HepG2 (cell line): ENCODE measurements around the gene RNASE13. TPM values are rescaled to one million over a fixed set of nuclear protein-coding genes. Genes with fewer than 3 reads are reported as not detected.

Experiments used
- ATAC-seq: fragments of 200-7000 bp; cut with Tn5 transposase; 3 replicates; pipeline ENCODE4 v1.9.1; 2020; ENCODE audit warnings: mild to moderate bottlenecking, moderate library complexity
- BruUV-seq: library from RNA; stranded (reverse); fragments of 400-500 nt; replicated peaks from 2 replicates; lab custom pipeline; 2021; lab: Mats Ljungman, UMichigan
- CTCF ChIA-PET: fragments of 300-600 bp; formaldehyde crosslinking; extraction: SDS; loops from one replicate; lab custom pipeline; 2021; ENCODE audit warnings: low total read pairs, inconsistent platforms, low intra/inter-chr PET ratio; lab: Yijun Ruan, JAX
- POLR2A ChIA-PET: fragments of 350-600 bp; sonication (Branson Sonifier 250); formaldehyde crosslinking; loops from one replicate; lab custom pipeline; 2020; ENCODE audit warnings: antibody characterized with exemption, inconsistent platforms; lab: Yijun Ruan, JAX
- DNase-seq: peaks from one replicate; pipeline ENCODE4 v3.0.0-alpha.2; 2015; ENCODE audit warnings: low spot score
- FAIRE-seq: peaks from 3 replicates; lab custom pipeline; 2011; peaks lifted over from hg19 to GRCh38; lab: Jason Lieb, UNC
- H2AFZ ChIP-seq: one replicate; pipeline ENCODE4 v1.6.1; 2011; ENCODE audit warnings: low read length, inconsistent platforms
- H3K27ac ChIP-seq: fragments of 300-600 bp; 3 replicates; pipeline ENCODE4 v1.8.0; 2011; ENCODE audit warnings: mixed run types, mild to moderate bottlenecking, mixed read lengths, low read length, inconsistent platforms; ENCODE audit not compliant: insufficient read depth; ENCODE audit errors: extremely low read length
- H3K27me3 ChIP-seq, 2 experiments: fragments of 200-600 bp in 1 of 2; 2 replicates in 1 of 2; 3 replicates in 1 of 2; pipeline versions ENCODE4 v1.6.0 to v1.8.0; 2011; ENCODE audit warnings: low read length in 2 of 2, mild to moderate bottlenecking in 2 of 2, moderate library complexity in 2 of 2, inconsistent platforms in 1 of 2; ENCODE audit not compliant: insufficient read depth in 2 of 2, control insufficient read depth in 1 of 2
- H3K36me3 ChIP-seq, 2 experiments: fragments of 200-600 bp in 1 of 2; replicated peaks in 1 of 2; 2 replicates in 1 of 2; 3 replicates in 1 of 2; pipeline versions ENCODE4 v1.5.1 to v1.8.0; 2011; ENCODE audit warnings: low read length in 2 of 2, inconsistent platforms in 1 of 2; ENCODE audit not compliant: insufficient read depth in 2 of 2, control insufficient read depth in 1 of 2
- H3K4me1 ChIP-seq: 2 replicates; pipeline ENCODE4 v1.5.1; 2012; ENCODE audit warnings: low read length, inconsistent platforms; ENCODE audit not compliant: insufficient read depth
- H3K4me2 ChIP-seq: 2 replicates; pipeline ENCODE4 v1.6.0; 2011; ENCODE audit warnings: low read depth, low read length, inconsistent platforms
- H3K4me3 ChIP-seq, 3 experiments: fragments of 200-600 bp in 1 of 3; sonication (generic), shearing (Covaris generic) in 1 of 3; replicated peaks in 1 of 3; 2 replicates each; pipeline ENCODE4 v1.5.1; 2011 to 2016; ENCODE audit warnings: low read length in 3 of 3, inconsistent platforms in 2 of 3, low read depth in 2 of 3, mild to moderate bottlenecking in 2 of 3, control low read depth in 1 of 3, mixed read lengths in 1 of 3; ENCODE audit not compliant: insufficient read depth in 1 of 3
- H3K79me2 ChIP-seq: one replicate; pipeline ENCODE4 v1.6.1; 2011; ENCODE audit warnings: low read length, inconsistent platforms; ENCODE audit not compliant: insufficient read depth
- H3K9ac ChIP-seq: 2 replicates; pipeline ENCODE4 v1.6.0; 2011; ENCODE audit warnings: mild to moderate bottlenecking, low read depth, low read length, inconsistent platforms; ENCODE audit not compliant: insufficient read depth
- H3K9me3 ChIP-seq: 2 replicates; pipeline ENCODE4 v1.5.1; 2012; ENCODE audit warnings: mild to moderate bottlenecking, low read length
- H4K20me1 ChIP-seq: 2 replicates; pipeline ENCODE4 v1.6.0; 2011; ENCODE audit warnings: inconsistent platforms, mild to moderate bottlenecking, low read length, moderate library complexity; ENCODE audit not compliant: insufficient read depth
- DZIP1 ChIP-seq: sonication (generic); formaldehyde crosslinking; IDR thresholded peaks from 2 replicates; pipeline ENCODE4 v1.5.0; 2020; ENCODE audit warnings: mild to moderate bottlenecking, missing genetic modification reagents
- MTF1 ChIP-seq: sonication (generic); formaldehyde crosslinking; IDR thresholded peaks from 2 replicates; pipeline ENCODE4 v1.5.0; 2020; ENCODE audit warnings: missing genetic modification reagents
- PBX3 ChIP-seq: sonication (generic); formaldehyde crosslinking; IDR thresholded peaks from 2 replicates; pipeline ENCODE4 v1.8.1; 2023; ENCODE audit warnings: missing genetic modification reagents, inconsistent platforms, borderline replicate concordance
- POGK ChIP-seq: sonication (generic); formaldehyde crosslinking; conservative IDR thresholded peaks from 2 replicates; pipeline ENCODE4 v1.8.0; 2022; ENCODE audit warnings: mild to moderate bottlenecking, moderate library complexity, missing genetic modification reagents
- SNAPC2 ChIP-seq: sonication (generic); formaldehyde crosslinking; IDR thresholded peaks from 2 replicates; pipeline ENCODE4 v1.8.1; 2022; ENCODE audit warnings: mild to moderate bottlenecking, missing genetic modification reagents
- SOX6 ChIP-seq, 2 experiments: fragments of 450-650 bp in 1 of 2; sonication (generic) in 1 of 2; formaldehyde crosslinking in 1 of 2; IDR thresholded peaks; 2 replicates each; pipeline versions ENCODE4 v1.4.0 to v1.6.1; 2017 to 2020; ENCODE audit warnings: antibody characterized with exemption in 1 of 2, mild to moderate bottlenecking in 1 of 2, missing genetic modification reagents in 1 of 2
- WGBS: methylation state at CpG from one replicate; pipeline ENCODE4 v1.1.6; 2017; ENCODE audit warnings: low lambda C conversion rate; 5-methylcytosine and 5-hydroxymethylcytosine counted together
- in situ Hi-C: cut with HindIII; loops from 2 replicates; pipeline ENCODE4 v1.10.0; 2017; ENCODE audit warnings: low pct_unique_long_range_greater_than_20kb; ENCODE audit not compliant: extremely low pct_ligation_motif_present
- intact Hi-C: fragments of 100-400 bp; cut with micrococcal nuclease; formaldehyde crosslinking; loops from one replicate; pipeline ENCODE4 v1.10.0; 2022; ENCODE audit not compliant: unreplicated experiment
- polyA plus RNA-seq, 8 experiments: library from polyadenylated mRNA; depleted of rRNA in 3 of 8; stranded (reverse) in 7 of 8; unstranded in 1 of 8; fragments of >200 nt; fragmentation: Illumina TruSeq in 4 of 8; extraction: Trizol in 4 of 8; gene quantifications; 2 replicates each; pipeline versions ENCODE4 v1.2.1 to v1.2.3, GENCODE V29; 2011 to 2016; ENCODE audit warnings: low read depth in 4 of 8, missing spikeins in 1 of 8, mixed read lengths in 1 of 8; ENCODE audit not compliant: insufficient read depth in 1 of 8
- total RNA-seq, 5 experiments: library from RNA; depleted of rRNA; stranded (reverse); fragments of >200 nt; fragmentation: Illumina TruSeq; extraction: Trizol; gene quantifications; 2 replicates each; pipeline ENCODE4 v1.2.3, GENCODE V29; 2016; ENCODE audit warnings: low read depth in 1 of 5

RNASE13 gene
- total and polyA plus RNA-seq, 2 of the 13 experiments (the other 11 are each of a cell fraction or from before 2014, with no cell fraction given), result 1.0 TPM; not detected in 1

DNA sequence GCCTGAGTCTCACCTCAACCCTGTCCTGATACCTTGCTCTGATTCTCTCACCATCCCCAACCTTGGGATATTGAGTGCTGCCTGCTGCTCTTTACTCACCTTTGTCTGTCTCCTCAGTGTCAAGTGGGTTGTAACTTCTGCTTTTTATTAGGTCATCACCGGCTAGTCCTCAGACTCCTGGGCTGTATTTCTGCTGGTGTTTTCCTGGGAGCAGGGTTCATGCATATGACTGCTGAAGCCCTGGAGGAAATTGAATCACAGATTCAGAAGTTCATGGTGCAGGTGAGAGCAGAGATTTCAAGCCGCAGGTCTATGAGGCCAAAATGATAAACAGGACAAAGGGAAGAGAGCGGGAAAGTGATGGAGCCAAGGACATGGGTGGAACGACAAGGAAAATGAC is 35.0 kb downstream of the RNASE13 start:
- ChIA-PET POLR2A (no interaction called here), CTCF (no interaction called here)
- Histone ChIP-seq H3K27me3 (0 out of 5 replicates have a peak, but pooled peaks cover 0 to 3% of the 10 kb centered on the region in 2 experiments), H2AFZ (no peak overlapping the region), H3K4me2 (no peak overlapping the region), H3K36me3 (peaks cover 11 to 21% of the 10 kb centered on the region in 2 experiments), H3K9ac (no peak overlapping the region), H3K4me3 (no peak overlapping the region), H4K20me1 (no peaks in the 10 kb centered on the region), H3K4me1 (peaks cover 24% of the 10 kb centered on the region), H3K79me2 (no peaks in the 10 kb centered on the region), H3K9me3 (no peaks in the 10 kb centered on the region)
- intact Hi-C loops, result no loop called here
- no peak; the same call in 2 of the 3 replicates for ATAC-seq
- FAIRE-seq, result no peak
- WGBS, result 56% methylated on average over 4 of the region's 4 CpGs
- DNase-seq, result no peak
- in situ Hi-C loops, result loop anchor here (25.0 kb wide), 1 partner anchor 662 kb away; the partner anchor contains the start of genes CCNB1IP1 and PARP2
- TF ChIP-seq POGK (CRISPR knock-in tag), result no peak
- TF ChIP-seq SNAPC2 (CRISPR knock-in tag), result no peak
- no peak for TF ChIP-seq MTF1 (CRISPR knock-in tag)
- no peak for TF ChIP-seq PBX3
- TF ChIP-seq SOX6 (IDR thresholded peaks at IDR 0.05), result no peak
- no peak for TF ChIP-seq SOX6 (CRISPR knock-in tag; IDR thresholded peaks at IDR 0.05)
- TF ChIP-seq DZIP1 (CRISPR knock-in tag), result no peak
- TF ChIP-seq, all 625 proteins: peak for 0
- H3K27ac ChIP-seq, result no peak overlapping the region
- BruUV-seq, result no TSS peak
